Activated B cell treated with CpG ODN at 0.5 μM for 24 hours (primary cell): ENCODE results near the gene GAL3ST2. TPM values are rescaled to one million over a fixed set of nuclear protein-coding genes. Genes with fewer than 3 reads are reported as not detected.

Experiments
- ATAC-seq: fragments of 200-7000 bp; cut with Tn5 transposase; one replicate; pipeline ENCODE4 v1.10.0; 2021; ENCODE audit warnings: low read depth, mild to moderate bottlenecking, moderate library complexity
- CTCF ChIA-PET: fragments of 350-600 bp; sonication (Branson Sonifier 250); formaldehyde crosslinking; loops from one replicate; lab custom pipeline; 2021; ENCODE audit warnings: antibody characterized with exemption; lab: Charles Lee
- POLR2A ChIA-PET: fragments of 350-600 bp; sonication (Branson Sonifier 250); formaldehyde crosslinking; loops from one replicate; lab custom pipeline; 2021; ENCODE audit warnings: antibody characterized with exemption; lab: Charles Lee
- DNase-seq: peaks from one replicate; pipeline ENCODE4 v3.0.0; 2022
- H3K27ac Mint-ChIP-seq: one replicate; pipeline ENCODE4 v1.8.0; 2020; ENCODE audit warnings: mixed read lengths
- H3K27me3 Mint-ChIP-seq: one replicate; pipeline ENCODE4 v1.8.0; 2021; ENCODE audit warnings: mixed read lengths
- H3K36me3 Mint-ChIP-seq: one replicate; pipeline ENCODE4 v1.8.0; 2021; ENCODE audit warnings: low read depth, mixed read lengths
- H3K4me1 Mint-ChIP-seq: one replicate; pipeline ENCODE4 v1.8.0; 2021; ENCODE audit warnings: mixed read lengths
- H3K4me3 Mint-ChIP-seq: one replicate; pipeline ENCODE4 v1.8.0; 2020; ENCODE audit warnings: mild to moderate bottlenecking, mixed read lengths
- H3K9me3 Mint-ChIP-seq: one replicate; pipeline ENCODE4 v1.8.0; 2020; ENCODE audit warnings: mixed read lengths
- intact Hi-C: fragments of 100-400 bp; cut with micrococcal nuclease; formaldehyde crosslinking; loops from one replicate; pipeline ENCODE4 v1.15.1; 2024
- total RNA-seq: library from RNA; stranded (reverse); gene quantifications from 2 replicates; pipeline ENCODE4 v1.2.3, GENCODE V29; 2022
- TF ChIP-seq, protein P1 (sequence below): fragments of 200-600 bp; IDR thresholded peaks from one replicate; pipeline ENCODE4 v1.8.0; 2022; ENCODE audit warnings: antibody characterized with exemption, mild to moderate bottlenecking

The GAL3ST2 gene
- total RNA-seq, 1 donor from 2014 or later: not detected

DNA sequence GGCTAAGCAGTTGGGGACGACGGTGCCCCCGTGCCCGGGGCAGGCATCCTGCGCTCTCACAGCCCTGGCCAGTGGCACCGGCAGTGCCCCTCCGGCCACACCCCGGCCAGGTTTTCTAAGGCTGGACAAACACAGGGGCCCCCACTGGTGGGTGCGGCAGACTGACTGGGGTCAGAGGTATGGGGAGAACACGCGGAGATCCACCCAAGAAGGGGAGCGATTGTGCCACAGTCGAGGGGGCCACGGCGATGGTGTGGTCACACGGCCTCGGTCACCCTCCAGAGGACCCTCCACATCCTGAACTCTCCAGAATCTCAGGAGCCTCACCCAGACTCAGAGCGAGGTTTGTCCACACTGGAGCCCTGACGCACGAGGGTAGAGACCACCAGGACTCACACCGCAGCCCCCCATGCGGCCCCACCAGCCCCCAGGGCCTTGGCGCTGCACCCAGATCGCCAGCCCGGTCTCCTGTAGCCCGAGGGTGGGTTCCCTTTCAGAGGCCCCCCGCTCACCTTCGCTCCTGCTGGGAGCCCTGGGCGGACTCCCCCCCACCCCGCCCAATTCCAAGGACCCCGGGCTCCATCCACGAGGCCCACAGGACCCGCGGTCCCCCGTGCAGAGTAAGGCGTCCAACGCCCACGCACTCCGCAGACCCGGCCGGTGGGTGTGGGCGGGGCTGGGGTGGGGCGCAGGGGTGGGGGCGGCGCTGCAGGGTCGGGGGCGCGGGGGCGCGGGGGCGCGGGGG, 66.9 kb downstream of the GAL3ST2 start:
- no peak for ATAC-seq
- no peak for DNase-seq

DNA sequence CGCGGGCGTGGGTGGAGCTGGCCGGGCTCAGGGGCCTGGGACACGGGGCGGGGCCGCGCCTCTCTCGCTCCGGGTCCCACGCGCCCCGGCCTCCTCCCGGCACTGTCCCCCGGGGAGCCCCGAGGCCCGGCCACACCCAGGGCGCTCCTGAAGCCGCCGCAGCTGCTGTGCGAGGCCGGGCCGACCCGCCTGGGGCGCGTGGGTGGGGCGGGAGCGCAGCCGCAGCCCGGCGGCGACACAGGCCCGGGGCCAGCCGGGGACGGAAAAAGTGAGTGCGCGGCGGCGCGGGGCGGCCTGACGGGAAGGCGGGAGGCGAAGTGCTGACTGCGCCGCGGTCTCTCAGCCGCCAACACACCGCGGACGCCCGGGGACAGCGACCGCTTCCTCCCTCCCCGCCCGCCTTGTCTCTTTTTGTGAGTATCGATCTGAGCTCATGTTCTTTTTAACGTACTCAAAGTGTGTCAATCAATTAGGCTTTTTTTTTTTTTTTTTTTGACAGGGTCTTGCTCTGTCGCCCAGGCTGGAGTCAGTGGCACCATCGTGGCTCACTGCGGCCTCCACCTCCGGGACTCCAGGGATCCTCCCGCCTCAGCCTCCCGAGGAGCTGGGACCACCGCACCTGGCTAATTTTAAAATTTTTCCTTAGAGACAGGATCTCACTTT, 67.6 kb downstream of the GAL3ST2 start:
- H3K27ac Mint-ChIP-seq: peak overlapping the region; percentile 66
- DNase-seq: peak; percentile 79
- peak overlapping the region; percentile 80 for H3K4me3 Mint-ChIP-seq
- intact Hi-C loops: loop anchor here (1.0 to 5.0 kb wide), 3 partner anchors 15 to 110 kb away; partner anchors contain the start of gene D2HGDH
- H3K36me3 Mint-ChIP-seq: no peaks in the 10 kb centered on the region
- ChIA-PET POLR2A (interaction anchor here (0.6 to 2.8 kb wide), 15 partner anchors 9 to 528 kb away, joined by 3 to 23 read pairs (median 3); partner anchors contain the start of genes DTYMK, ING5, PDCD1 and RTP5), CTCF (no interaction called here)
- TF ChIP-seq, protein P1, sequence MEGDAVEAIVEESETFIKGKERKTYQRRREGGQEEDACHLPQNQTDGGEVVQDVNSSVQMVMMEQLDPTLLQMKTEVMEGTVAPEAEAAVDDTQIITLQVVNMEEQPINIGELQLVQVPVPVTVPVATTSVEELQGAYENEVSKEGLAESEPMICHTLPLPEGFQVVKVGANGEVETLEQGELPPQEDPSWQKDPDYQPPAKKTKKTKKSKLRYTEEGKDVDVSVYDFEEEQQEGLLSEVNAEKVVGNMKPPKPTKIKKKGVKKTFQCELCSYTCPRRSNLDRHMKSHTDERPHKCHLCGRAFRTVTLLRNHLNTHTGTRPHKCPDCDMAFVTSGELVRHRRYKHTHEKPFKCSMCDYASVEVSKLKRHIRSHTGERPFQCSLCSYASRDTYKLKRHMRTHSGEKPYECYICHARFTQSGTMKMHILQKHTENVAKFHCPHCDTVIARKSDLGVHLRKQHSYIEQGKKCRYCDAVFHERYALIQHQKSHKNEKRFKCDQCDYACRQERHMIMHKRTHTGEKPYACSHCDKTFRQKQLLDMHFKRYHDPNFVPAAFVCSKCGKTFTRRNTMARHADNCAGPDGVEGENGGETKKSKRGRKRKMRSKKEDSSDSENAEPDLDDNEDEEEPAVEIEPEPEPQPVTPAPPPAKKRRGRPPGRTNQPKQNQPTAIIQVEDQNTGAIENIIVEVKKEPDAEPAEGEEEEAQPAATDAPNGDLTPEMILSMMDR: no peak
- peaks cover 30% of the 10 kb centered on the region for H3K4me1 Mint-ChIP-seq
- peak; percentile 91 for ATAC-seq
- H3K27me3 Mint-ChIP-seq: no peaks in the 10 kb centered on the region
- no peaks in the 10 kb centered on the region for H3K9me3 Mint-ChIP-seq

More for the DNA sequence above, 66.9 kb downstream of the GAL3ST2 start:
- ChIA-PET POLR2A (interaction anchor here (0.6 to 2.8 kb wide), 11 partner anchors 16 to 145 kb away, joined by 3 to 23 read pairs (median 3); partner anchors contain the start of genes ING5, PDCD1 and RTP5), CTCF (no interaction called here)
- Mint-ChIP-seq H3K36me3 (no peaks in the 10 kb centered on the region), H3K27me3 (no peaks in the 10 kb centered on the region), H3K9me3 (no peaks in the 10 kb centered on the region), H3K4me3 (peak overlapping the region; percentile 76), H3K27ac (peak overlapping the region; percentile 75), H3K4me1 (peaks cover 30% of the 10 kb centered on the region)
- intact Hi-C loops: loop anchor here (1.0 to 5.0 kb wide), 4 partner anchors 16 to 109 kb away; partner anchors contain the start of gene D2HGDH
- TF ChIP-seq, protein P1: no peak

DNA sequence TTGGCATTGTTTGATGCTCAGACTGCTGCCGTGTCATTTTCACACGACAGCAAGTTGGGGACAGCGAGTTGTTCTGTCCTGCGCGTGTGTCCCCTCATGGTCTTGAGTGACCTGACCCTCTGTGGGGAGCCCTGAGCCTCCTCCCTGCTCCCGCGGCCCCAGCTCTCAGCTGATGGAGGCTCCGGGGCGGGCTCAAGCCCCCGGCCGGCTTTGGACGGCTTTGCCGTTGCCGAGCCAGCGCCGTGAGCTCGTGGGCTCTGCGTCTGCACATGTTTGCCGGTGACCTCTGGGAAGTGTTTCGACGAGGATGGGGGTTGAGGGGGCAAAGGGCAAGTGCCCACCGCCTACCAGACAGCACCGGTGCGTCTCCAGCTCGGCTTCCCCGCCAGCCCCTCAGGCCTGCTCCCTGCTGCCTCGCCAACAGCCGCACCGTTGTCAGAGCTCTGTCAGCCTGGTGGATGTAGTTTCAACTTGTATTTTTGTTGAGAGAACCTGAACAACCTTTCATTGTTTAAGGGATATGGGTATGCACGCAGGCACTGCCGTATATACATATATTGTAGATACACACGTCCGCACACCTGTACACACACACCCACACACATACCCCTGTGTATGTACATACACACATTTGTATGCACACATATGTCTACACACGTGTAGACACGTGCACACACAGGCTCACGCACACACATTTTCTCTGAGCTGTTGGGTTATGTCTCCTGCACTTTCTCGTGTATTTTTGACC, 68.4 kb downstream of the GAL3ST2 start:
- Mint-ChIP-seq H3K4me1 (peaks cover 30% of the 10 kb centered on the region), H3K9me3 (no peaks in the 10 kb centered on the region), H3K27me3 (no peaks in the 10 kb centered on the region), H3K27ac (peak overlapping the region; percentile 66), H3K36me3 (no peaks in the 10 kb centered on the region), H3K4me3 (peak overlapping the region; percentile 80)
- ATAC-seq (no peak), DNase-seq (no peak)
- intact Hi-C loops: loop anchor here (1.0 to 5.0 kb wide), 3 partner anchors 14 to 111 kb away; partner anchors contain the start of gene D2HGDH
- ChIA-PET CTCF (interaction anchor here (1.1 kb wide), 1 partner anchor 34 kb away, joined by 4 read pairs; no protein-coding TSS in a partner anchor), POLR2A (interaction anchor here (0.6 to 2.8 kb wide), 14 partner anchors 8 to 528 kb away, joined by 3 to 23 read pairs (median 3); partner anchors contain the start of genes DTYMK, ING5, PDCD1 and RTP5)
- TF ChIP-seq, protein P1: no peak

DNA sequence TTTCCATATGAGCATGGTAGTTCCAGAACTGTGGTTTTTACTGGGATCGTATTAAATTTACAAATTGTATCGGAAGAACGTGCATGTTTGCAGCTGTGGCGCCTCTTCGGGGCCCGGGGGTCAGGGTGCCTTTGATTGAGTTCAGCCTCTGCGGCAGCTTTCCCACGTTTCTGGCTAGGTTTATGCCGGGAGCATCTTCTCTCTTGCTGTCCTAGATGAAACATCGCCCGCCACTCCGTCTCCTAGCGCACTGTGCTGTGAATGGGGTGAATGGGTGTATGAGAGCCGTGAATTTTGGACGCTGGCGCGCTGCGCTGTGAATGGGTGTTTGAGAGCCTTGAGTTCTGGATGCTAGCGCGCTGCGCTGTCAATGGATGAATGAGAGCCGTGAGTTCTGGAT, 69.8 kb downstream of the GAL3ST2 start:
- peak overlapping the region; percentile 15 for H3K4me3 Mint-ChIP-seq
- H3K27me3 Mint-ChIP-seq: no peaks in the 10 kb centered on the region
- TF ChIP-seq, protein P1: no peak
- intact Hi-C loops: no loop called here
- H3K4me1 Mint-ChIP-seq: peaks cover 30% of the 10 kb centered on the region
- no peaks in the 10 kb centered on the region for H3K36me3 Mint-ChIP-seq
- POLR2A ChIA-PET: no interaction called here
- no peak overlapping the region for H3K27ac Mint-ChIP-seq
- no peaks in the 10 kb centered on the region for H3K9me3 Mint-ChIP-seq
- CTCF ChIA-PET: no interaction called here
- no peak for DNase-seq
- no peak for ATAC-seq
